Esophagus squamous epithelium (tissue), 4 donors: ENCODE measurements around the gene MARVELD1.

Experiments
- POLR2A ChIP-seq, 4 donors: fragments of 450-650 bp; IDR thresholded peaks; one replicate each; pipeline ENCODE4 v1.6.1; 2017; ENCODE audit warnings: antibody characterized with exemption in 4 of 4, mild to moderate bottlenecking in 4 of 4, moderate library complexity in 3 of 4
- TF ChIP-seq, protein P1 (sequence below), 6 experiments: fragments of 450-650 bp in 4 of 6; fragments of 200-600 bp in 2 of 6; sonication (generic) in 2 of 6; IDR thresholded peaks; one replicate each; pipeline ENCODE4 v1.5.1; 2016 to 2019; ENCODE audit warnings: antibody characterized with exemption in 6 of 6, mild to moderate bottlenecking in 4 of 6, moderate library complexity in 4 of 6

DNA sequence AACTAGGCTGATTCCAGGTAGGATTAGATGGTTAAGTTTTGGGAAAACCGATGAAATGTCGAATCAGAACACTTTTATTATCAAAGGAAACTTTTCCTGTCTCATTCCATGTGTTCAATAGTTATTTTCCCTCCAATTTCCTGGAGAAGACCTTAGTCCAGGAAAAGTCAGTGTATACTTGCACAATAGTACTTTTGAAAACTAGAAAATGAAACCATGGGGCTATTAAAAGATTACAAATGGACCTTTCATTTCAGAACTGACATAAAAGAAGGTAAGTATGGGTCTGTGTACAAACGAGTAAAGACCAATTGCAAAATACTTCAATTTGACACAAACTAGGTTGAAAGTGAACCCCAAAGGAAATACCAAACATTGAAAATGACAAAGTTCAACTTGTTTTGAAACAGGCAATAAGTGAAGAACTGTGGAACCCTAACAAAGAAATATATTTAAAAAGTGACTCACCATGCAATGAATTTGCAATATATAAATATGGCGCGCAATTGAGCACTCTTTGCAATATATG is 28.6 kb upstream of the MARVELD1 start:
- TF ChIP-seq POLR2A (IDR thresholded peaks at IDR 0.05): no peak
- TF ChIP-seq, protein P1, sequence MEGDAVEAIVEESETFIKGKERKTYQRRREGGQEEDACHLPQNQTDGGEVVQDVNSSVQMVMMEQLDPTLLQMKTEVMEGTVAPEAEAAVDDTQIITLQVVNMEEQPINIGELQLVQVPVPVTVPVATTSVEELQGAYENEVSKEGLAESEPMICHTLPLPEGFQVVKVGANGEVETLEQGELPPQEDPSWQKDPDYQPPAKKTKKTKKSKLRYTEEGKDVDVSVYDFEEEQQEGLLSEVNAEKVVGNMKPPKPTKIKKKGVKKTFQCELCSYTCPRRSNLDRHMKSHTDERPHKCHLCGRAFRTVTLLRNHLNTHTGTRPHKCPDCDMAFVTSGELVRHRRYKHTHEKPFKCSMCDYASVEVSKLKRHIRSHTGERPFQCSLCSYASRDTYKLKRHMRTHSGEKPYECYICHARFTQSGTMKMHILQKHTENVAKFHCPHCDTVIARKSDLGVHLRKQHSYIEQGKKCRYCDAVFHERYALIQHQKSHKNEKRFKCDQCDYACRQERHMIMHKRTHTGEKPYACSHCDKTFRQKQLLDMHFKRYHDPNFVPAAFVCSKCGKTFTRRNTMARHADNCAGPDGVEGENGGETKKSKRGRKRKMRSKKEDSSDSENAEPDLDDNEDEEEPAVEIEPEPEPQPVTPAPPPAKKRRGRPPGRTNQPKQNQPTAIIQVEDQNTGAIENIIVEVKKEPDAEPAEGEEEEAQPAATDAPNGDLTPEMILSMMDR (IDR thresholded peaks at IDR 0.05): no peak
